ENCODE data around the gene SLC9B1.

Gene SLC9B1

DNA sequence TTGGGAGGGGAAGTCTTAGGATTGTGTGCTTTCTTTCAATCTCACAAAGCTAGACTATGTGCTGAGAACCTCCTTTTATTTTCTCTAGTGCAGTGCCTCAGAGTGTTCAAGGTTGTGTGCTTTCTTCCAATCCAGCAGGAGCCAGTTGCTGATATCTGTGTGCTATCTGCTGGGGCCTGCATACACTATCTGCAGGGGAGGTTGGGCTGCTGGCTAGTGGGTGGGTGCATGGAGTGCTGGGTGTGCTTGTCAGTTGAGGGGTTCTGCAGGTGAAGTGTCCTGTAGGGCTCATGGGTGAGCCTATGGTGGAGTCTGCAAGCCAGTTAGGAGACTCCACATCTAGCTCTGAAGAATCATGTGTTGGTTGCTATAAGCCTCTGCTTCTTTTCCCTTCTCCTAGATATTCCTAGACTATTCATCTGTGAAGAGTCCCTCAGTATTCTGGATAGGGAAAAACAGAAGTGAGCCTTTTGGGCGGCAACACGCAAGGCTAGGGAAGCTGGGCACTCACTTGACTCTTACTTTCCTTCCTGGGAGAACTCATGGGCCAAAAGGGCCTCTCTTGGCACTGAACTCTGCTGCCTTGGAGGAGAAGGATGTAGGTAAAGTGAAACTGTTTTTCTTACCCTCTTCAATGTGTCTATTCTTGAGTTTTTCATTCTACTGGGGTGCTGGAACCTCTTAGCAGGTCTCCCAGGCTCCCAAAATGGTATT lies 158.7 kb downstream of the SLC9B1 start:
- peaks cover 13% of the 10 kb centered on the region; the same call in 1 of the 2 replicates for H3K9me3 ChIP-seq (ENCODE audit: insufficient read depth, low read length)
- no peaks in the 10 kb centered on the region for H3K27me3 ChIP-seq (ENCODE audit: insufficient read depth, insufficient read length)
- H3K36me3 ChIP-seq (ENCODE audit: insufficient read depth, insufficient read length, low read length) = no peaks in the 10 kb centered on the region
- H3K4me1 ChIP-seq (ENCODE audit: insufficient read depth, insufficient read length) = no peaks in the 10 kb centered on the region
- TF ChIP-seq SUZ12 (IDR thresholded peaks at IDR 0.05; ENCODE audit: extremely low read depth, insufficient read depth, insufficient read length) = no peak
- no peak for TF ChIP-seq YY1 (IDR thresholded peaks at IDR 0.05; ENCODE audit: insufficient read depth, insufficient read length)
- no peak for TF ChIP-seq ZNF274 (IDR thresholded peaks at IDR 0.05; ENCODE audit: low read depth, low read length)
- DNase-seq (ENCODE audit: low read depth, low spot score) = no peak
- H3K4me3 ChIP-seq (ENCODE audit: insufficient read length, low read depth) = no peak overlapping the region
- no peak overlapping the region for H3K9ac ChIP-seq (ENCODE audit: insufficient read length, low read depth)

- DNase-seq (ENCODE audit: low read depth, low spot score) = no peak
- no peaks in the 10 kb centered on the region for H3K36me3 ChIP-seq (ENCODE audit: insufficient read depth, insufficient read length, low read length)
Observed at GRCh38 chr4:102858828-102859464, 160.6 kb downstream of the SLC9B1 start.

More at GRCh38 chr4:102858828-102859464, 160.6 kb downstream of the SLC9B1 start:
- Histone ChIP-seq H3K27me3 (ENCODE audit: insufficient read depth, insufficient read length) (no peaks in the 10 kb centered on the region), H3K9ac (ENCODE audit: insufficient read length, low read depth) (no peak overlapping the region), H3K4me1 (ENCODE audit: insufficient read depth, insufficient read length) (no peaks in the 10 kb centered on the region), H3K9me3 (ENCODE audit: insufficient read depth, low read length) (peaks cover 13% of the 10 kb centered on the region; the same call in 1 of the 2 replicates), H3K4me3 (ENCODE audit: insufficient read length, low read depth) (no peak overlapping the region)
- TF ChIP-seq YY1 (IDR thresholded peaks at IDR 0.05; ENCODE audit: insufficient read depth, insufficient read length) (no peak), SUZ12 (IDR thresholded peaks at IDR 0.05; ENCODE audit: extremely low read depth, insufficient read depth, insufficient read length) (no peak), ZNF274 (IDR thresholded peaks at IDR 0.05; ENCODE audit: low read depth, low read length) (no peak)
